B cell (primary cell): ENCODE results near the gene DNAH6.

Experiments used
- CTCF ChIP-seq: fragments of 200-600 bp; IDR thresholded peaks from one replicate; pipeline ENCODE4 v1.8.0; 2022; ENCODE audit warnings: antibody characterized with exemption, mild to moderate bottlenecking
- EZH2 ChIP-seq: IDR thresholded peaks from 2 replicates; pipeline ENCODE4 v1.6.1; 2012; ENCODE audit warnings: borderline replicate concordance, low read depth, mild to moderate bottlenecking, moderate library complexity, low read length; ENCODE audit not compliant: insufficient read depth, poor library complexity, severe bottlenecking

GRCh38 chr2:84833481-84834150 lies 317.3 kb downstream of the DNAH6 start:
- TF ChIP-seq CTCF = no peak
- TF ChIP-seq EZH2 = no peak
